GM18868 (cell line): Measurements from ENCODE around the gene TTLL11.
"Not testable (repeated sequence)": the region's sequence is repeated elsewhere in the genome, so short reads cannot be mapped to it uniquely, and the experiment has no call there.

Experiments
- ATAC-seq: cut with Tn5 transposase; IDR thresholded peaks from one replicate; pipeline ENCODE4 v1.9.1; 2021; ENCODE audit warnings: mild to moderate bottlenecking, moderate library complexity; ENCODE audit not compliant: unreplicated experiment

TTLL11 gene

GRCh38 chr9:121914604-121915303, 178.4 kb downstream of the TTLL11 start:
- no peak for ATAC-seq

- ATAC-seq, result no peak
Observed at GRCh38 chr9:121914017-121914595, 179.0 kb downstream of the TTLL11 start.

GRCh38 chr9:121912812-121913627, 180.1 kb downstream of the TTLL11 start:
- no peak for ATAC-seq

GRCh38 chr9:121910491-121911040, 182.5 kb downstream of the TTLL11 start:
- ATAC-seq, result no peak

- no peak for ATAC-seq
Observed at GRCh38 chr9:121909111-121909510, 184.0 kb downstream of the TTLL11 start.

- no peak for ATAC-seq
Observed at GRCh38 chr9:121906074-121906870, 186.8 kb downstream of the TTLL11 start.

- peak; percentile 65 for ATAC-seq
Observed at GRCh38 chr9:121902461-121903135, 190.5 kb downstream of the TTLL11 start.

- no peak for ATAC-seq
Observed at GRCh38 chr9:121901616-121902015, 191.5 kb downstream of the TTLL11 start.

- no peak for ATAC-seq
Observed at GRCh38 chr9:121900163-121900562, 192.9 kb downstream of the TTLL11 start.

- ATAC-seq, result no peak
Observed at GRCh38 chr9:121898856-121899255, 194.3 kb downstream of the TTLL11 start.

- no peak for ATAC-seq
Observed at GRCh38 chr9:121897140-121897539, 196.0 kb downstream of the TTLL11 start.

- no peak for ATAC-seq
Observed at GRCh38 chr9:121896545-121896943, 196.6 kb downstream of the TTLL11 start.

GRCh38 chr9:121895818-121896544, 197.1 kb downstream of the TTLL11 start:
- ATAC-seq, result no peak

- ATAC-seq, result no peak
Observed at GRCh38 chr9:121895358-121895757, 197.8 kb downstream of the TTLL11 start.

- not testable (repeated sequence) for ATAC-seq
Observed at GRCh38 chr9:121894380-121894779, 198.7 kb downstream of the TTLL11 start.

GRCh38 chr9:121893786-121894185, 199.3 kb downstream of the TTLL11 start:
- no peak for ATAC-seq

- no peak for ATAC-seq
Observed at GRCh38 chr9:121892706-121893105, 200.4 kb downstream of the TTLL11 start.

GRCh38 chr9:121890746-121891145, 202.4 kb downstream of the TTLL11 start:
- ATAC-seq, result no peak

- ATAC-seq, result no peak
Observed at GRCh38 chr9:121889990-121890563, 203.0 kb downstream of the TTLL11 start.
